ENCODE data around the gene HK2. TPM values are rescaled to one million over a fixed set of nuclear protein-coding genes. Genes with fewer than 3 reads are reported as not detected.
"Not testable (repeated sequence)": the region's sequence is repeated elsewhere in the genome, so short reads cannot be mapped to it uniquely, and the experiment has no call there.

HK2 gene
- total RNA-seq, 1 donor from 2014 or later: 16.9 TPM

GRCh38 chr2:74854401-74854800, 20.5 kb downstream of the HK2 start:
- no peak overlapping the region for H3K4me3 Mint-ChIP-seq
- H3K4me1 Mint-ChIP-seq: peaks cover 40% of the 10 kb centered on the region
- H3K36me3 Mint-ChIP-seq: peaks cover 16% of the 10 kb centered on the region
- H3K27me3 Mint-ChIP-seq (ENCODE audit: low read depth): no peaks in the 10 kb centered on the region
- no peak overlapping the region for H3K27ac Mint-ChIP-seq
- no peak for TF ChIP-seq CTCF (IDR thresholded peaks at IDR 0.05; ENCODE audit: unreplicated experiment)
- DNase-seq (ENCODE audit: low spot score in 2 of 2, unreplicated experiment in 2 of 2): no peak
- no peaks in the 10 kb centered on the region for H3K9me3 Mint-ChIP-seq

- DNase-seq (ENCODE audit: low spot score in 2 of 2, unreplicated experiment in 2 of 2); H3K9me3 Mint-ChIP-seq; H3K4me3 Mint-ChIP-seq; H3K27me3 Mint-ChIP-seq (ENCODE audit: low read depth); H3K27ac Mint-ChIP-seq: not testable (repeated sequence)
- Mint-ChIP-seq H3K4me1 (peaks cover 32% of the 10 kb centered on the region), H3K36me3 (peaks cover 16% of the 10 kb centered on the region)
These were observed 21.3 kb downstream of the HK2 start for GRCh38 chr2:74855114-74855707.

- TF ChIP-seq CTCF (IDR thresholded peaks at IDR 0.05; ENCODE audit: unreplicated experiment): no peak
- Mint-ChIP-seq H3K27me3 (ENCODE audit: low read depth) (no peaks in the 10 kb centered on the region), H3K36me3 (peaks cover 16% of the 10 kb centered on the region), H3K9me3 (no peaks in the 10 kb centered on the region), H3K4me1 (peaks cover 24% of the 10 kb centered on the region), H3K27ac (peak overlapping the region; percentile 67), H3K4me3 (no peak overlapping the region)
- DNase-seq (ENCODE audit: low spot score in 2 of 2, unreplicated experiment in 2 of 2): no peak
These were observed 22.2 kb downstream of the HK2 start for GRCh38 chr2:74856004-74856578.

- peaks cover 16% of the 10 kb centered on the region for H3K36me3 Mint-ChIP-seq
- peaks cover 19% of the 10 kb centered on the region for H3K4me1 Mint-ChIP-seq
- H3K9me3 Mint-ChIP-seq: no peaks in the 10 kb centered on the region
- H3K27me3 Mint-ChIP-seq (ENCODE audit: low read depth): no peaks in the 10 kb centered on the region
- TF ChIP-seq CTCF (IDR thresholded peaks at IDR 0.05; ENCODE audit: unreplicated experiment): no peak
- no peak overlapping the region for H3K27ac Mint-ChIP-seq
- no peak overlapping the region for H3K4me3 Mint-ChIP-seq
- DNase-seq (ENCODE audit: low spot score in 2 of 2, unreplicated experiment in 2 of 2): no peak
These were observed 22.7 kb downstream of the HK2 start for GRCh38 chr2:74856599-74856998.

GRCh38 chr2:74857215-74857614, 23.3 kb downstream of the HK2 start:
- no peak for DNase-seq (ENCODE audit: low spot score in 2 of 2, unreplicated experiment in 2 of 2)
- H3K4me3 Mint-ChIP-seq: no peak overlapping the region
- H3K9me3 Mint-ChIP-seq: no peaks in the 10 kb centered on the region
- H3K27ac Mint-ChIP-seq: no peak overlapping the region
- peaks cover 16% of the 10 kb centered on the region for H3K36me3 Mint-ChIP-seq
- TF ChIP-seq CTCF (IDR thresholded peaks at IDR 0.05; ENCODE audit: unreplicated experiment): no peak
- no peaks in the 10 kb centered on the region for H3K27me3 Mint-ChIP-seq (ENCODE audit: low read depth)
- H3K4me1 Mint-ChIP-seq: peaks cover 17% of the 10 kb centered on the region

- Mint-ChIP-seq H3K27me3 (ENCODE audit: low read depth) (no peaks in the 10 kb centered on the region), H3K36me3 (peaks cover 16% of the 10 kb centered on the region), H3K4me1 (peaks cover 17% of the 10 kb centered on the region), H3K27ac (no peak overlapping the region), H3K4me3 (no peak overlapping the region), H3K9me3 (no peaks in the 10 kb centered on the region)
- no peak for TF ChIP-seq CTCF (IDR thresholded peaks at IDR 0.05; ENCODE audit: unreplicated experiment)
- no peak for DNase-seq (ENCODE audit: low spot score in 2 of 2, unreplicated experiment in 2 of 2)
These were observed 23.8 kb downstream of the HK2 start for GRCh38 chr2:74857725-74858124.

All from mesothelial cell of epicardium (in vitro differentiated cells).